NCI-H1694 treated with DMSO at 0.1 percent for 48 hours (cell line): Measurements from ENCODE around the gene MBTPS1.

Experiments
- DNase-seq: peaks from one replicate; lab custom pipeline; 2025; lab: John Stamatoyannopoulos, UW

MBTPS1 gene

DNA sequence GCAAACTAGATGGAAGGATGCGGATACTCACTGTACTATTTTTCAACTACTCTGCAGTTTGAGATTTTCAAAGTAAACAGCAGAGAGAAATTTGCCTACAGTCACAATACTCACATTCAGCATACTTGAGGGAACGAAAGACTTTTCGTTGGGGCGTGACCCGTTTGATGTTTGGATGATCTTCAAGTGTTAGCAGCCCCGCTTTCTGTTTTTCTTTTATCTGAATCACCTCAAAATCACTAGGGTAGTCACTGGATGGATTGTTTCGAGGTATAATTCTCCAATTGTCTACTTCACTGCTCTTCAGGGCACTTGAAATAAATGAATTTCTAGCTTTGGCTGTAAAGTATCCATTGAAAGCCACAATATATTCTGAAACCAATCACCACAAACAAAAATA lies 17.8 kb downstream of the MBTPS1 start:
- DNase-seq = no peak

GRCh38 chr16:84096447-84097005 lies 20.2 kb downstream of the MBTPS1 start:
- DNase-seq = no peak

DNA sequence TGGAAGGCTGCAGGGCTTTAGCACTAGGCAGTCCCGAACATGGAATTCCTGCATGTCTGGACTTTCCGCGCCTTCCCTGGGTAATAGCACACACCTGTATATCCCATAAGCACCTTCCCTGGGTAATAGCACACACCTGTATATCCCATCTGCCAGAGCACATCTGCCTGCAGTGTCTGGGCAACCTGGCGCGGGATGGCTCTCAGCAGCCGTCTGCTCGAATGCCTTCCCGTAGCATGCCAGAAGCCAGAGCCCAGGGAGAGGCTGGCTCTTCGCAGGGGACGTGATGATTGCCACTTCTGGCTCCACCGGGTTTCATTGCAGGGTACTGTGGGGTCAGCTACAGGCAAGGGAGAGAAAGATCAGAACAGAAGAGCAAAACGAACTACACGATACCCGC lies 21.3 kb downstream of the MBTPS1 start:
- DNase-seq = no peak

DNA sequence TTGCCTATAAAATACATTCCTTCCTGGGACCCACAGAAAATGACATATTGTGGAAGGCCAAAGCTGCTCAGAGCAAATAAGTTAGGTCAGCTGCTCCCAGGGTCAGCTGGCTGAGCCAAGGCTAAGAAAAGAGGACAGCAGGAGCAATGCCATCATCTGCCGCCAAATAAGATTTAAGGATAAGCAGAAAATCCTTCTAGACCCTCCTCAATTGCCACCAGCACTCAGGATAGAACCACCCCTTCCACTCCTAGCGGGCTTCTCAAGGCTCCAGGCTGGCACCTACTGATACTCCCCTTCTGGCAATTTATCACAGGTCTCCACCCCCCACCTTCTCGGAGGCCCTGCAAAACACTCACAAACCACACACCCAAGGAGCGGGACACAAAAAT lies 22.9 kb downstream of the MBTPS1 start:
- no peak for DNase-seq

DNA sequence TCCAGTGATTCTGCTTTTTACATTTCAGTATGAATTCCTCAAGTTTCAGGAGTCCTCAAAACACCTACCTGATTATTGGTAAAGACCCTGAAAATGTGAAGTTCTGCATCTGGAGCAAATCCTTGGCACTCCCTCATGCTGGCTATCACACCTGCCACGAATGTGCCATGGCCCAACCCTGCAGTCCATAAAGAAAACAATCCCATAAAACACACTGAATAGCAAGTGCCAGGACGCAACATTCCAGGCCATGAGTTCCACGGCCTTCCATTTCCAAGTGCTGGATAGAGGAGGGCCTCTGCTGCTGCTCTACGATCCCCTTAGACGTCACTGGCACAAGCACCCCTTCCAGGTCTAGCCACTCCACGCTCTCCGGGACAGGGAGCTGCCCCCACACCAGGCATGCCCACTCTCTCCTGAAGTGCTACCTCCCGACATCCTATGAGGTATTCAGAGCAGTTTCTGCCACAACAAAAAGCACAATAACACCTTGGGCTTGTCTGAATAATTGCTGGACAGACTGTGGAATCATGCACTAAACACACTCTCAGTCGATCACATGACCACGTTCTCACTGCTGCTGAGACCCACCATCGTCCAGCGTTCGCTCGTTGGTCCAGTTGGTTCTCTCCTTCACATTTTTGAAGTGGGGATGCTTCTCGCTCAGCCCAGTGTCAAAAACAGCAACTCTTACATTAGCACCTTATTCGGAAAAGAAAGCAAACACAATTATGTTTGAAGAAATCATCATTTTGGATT lies 23.4 kb downstream of the MBTPS1 start:
- DNase-seq = no peak

- peak; percentile 56 for DNase-seq
Observed at GRCh38 chr16:84091460-84091859, 25.3 kb downstream of the MBTPS1 start.

GRCh38 chr16:84090211-84090610 lies 26.5 kb downstream of the MBTPS1 start:
- DNase-seq = no peak

DNA sequence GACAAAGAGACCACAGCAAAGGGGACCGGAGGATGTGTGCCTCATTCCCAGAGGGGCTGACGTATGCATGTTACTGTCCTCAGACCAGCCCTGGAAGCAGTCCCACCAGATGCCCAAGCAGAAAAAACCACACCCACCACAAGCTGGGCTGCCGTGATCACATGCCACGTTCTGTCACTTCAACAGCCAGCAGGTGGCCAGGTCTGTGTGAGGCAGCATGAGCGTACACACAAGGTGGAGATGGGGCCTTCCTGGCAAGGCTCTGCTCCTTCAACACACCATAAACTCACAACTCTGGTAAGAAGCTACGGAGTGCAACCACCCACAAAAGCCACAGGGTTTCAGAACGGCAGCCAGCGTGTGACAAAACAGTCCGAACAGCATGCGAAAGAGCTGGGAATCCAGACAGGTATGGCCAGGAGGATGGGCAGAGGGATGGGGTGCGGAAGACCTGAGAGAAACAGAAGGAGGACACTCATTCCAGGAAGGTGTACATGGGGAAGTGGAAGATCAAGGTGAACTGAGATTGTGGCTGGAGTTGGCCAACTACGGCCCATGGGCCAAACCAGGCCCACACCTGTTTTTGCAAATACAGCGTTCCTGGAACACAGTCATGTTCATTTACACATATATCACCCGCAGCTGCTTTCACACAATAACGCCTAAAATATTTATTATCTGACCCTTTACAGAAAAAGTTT lies 27.9 kb downstream of the MBTPS1 start:
- peak; percentile 70 for DNase-seq

DNA sequence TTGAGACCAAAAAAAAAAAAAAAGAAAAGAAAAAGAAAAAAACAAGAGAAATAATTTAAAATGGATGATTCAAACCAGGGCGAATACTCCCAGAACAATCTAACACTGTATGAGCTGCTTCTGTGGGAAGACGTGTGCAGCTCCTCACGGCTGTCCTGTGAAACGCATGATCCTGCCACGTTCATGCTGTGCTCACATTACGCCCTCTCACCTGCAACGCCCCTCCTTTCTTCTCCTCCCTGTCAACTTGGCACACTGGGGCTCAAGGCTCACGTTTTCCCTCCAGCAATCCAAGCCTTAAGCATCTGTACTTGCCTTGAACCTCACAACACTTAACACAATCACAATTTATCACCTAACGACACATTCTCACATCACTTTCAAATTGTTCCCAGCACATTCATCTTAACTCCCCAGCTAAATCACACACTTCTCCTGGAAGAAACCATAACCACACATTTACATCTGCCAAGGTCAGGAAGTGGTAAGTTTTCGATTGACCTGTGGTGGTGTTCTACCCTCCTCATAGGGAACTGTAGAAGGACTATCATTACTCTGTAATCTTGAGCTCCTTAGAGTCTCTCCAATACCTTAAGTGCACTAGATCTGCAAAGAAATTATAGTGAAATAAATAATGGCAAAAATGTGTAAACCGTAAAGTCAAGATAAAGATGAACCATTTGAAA lies 29.1 kb downstream of the MBTPS1 start:
- DNase-seq = no peak

- no peak for DNase-seq
Observed at GRCh38 chr16:84087001-84087400, 29.7 kb downstream of the MBTPS1 start.

DNA sequence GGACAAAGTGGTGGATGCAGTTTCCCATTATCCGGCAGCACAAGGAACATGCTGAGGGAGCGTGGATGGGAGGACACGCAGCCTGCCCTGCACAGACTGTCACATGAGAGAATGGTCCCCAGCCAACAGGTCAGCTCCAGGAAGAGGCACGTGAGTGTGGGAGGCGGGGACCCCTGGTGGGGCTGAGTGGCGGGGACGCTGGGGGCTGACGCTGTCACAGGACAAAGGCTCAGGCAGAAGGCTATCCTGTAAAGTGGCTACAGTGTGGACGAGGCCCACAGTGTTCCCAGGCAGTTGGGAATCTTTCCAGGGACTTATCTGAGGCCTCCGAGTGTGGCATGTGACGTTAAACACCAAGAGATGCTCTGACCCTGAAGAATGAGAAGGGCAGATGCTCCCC lies 30.4 kb downstream of the MBTPS1 start:
- DNase-seq = no peak

- DNase-seq = no peak
Observed at GRCh38 chr16:84085773-84086172, 31.0 kb downstream of the MBTPS1 start.

- DNase-seq = no peak
Observed at GRCh38 chr16:84085271-84085667, 31.5 kb downstream of the MBTPS1 start.

DNA sequence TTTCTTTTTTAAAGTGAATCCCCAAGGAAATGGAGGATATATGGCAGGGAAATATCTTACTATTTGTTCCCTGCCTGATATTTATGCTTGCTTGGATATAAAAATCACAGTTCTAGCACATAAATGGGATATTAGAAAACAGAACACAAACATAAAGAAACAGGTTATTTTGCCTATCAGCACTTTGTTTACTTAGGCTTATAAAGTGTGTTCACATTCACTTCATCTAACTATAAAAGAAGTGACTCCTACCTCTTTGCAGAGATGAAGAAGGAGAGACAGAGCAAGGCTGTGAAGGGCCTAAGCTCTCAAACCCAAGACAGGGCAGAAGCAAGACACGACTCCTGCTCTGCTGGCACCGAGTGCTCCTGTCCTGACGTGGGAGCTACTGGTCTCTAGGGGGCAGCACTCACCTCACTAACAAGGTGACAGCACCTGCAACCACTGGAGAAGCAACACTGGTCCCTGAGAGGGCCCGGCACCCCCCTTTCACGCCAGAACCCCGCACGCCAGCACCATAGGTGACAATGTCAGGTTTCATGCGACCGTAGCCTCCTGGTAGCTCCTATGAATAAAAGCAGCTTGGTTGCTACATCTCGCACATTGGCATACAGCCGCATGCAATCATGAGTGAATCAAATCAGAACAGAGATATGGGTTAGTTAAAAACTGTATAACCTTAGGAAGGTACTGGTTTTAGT lies 32.0 kb downstream of the MBTPS1 start:
- DNase-seq = peak; percentile 48

GRCh38 chr16:84082835-84083569 lies 33.7 kb downstream of the MBTPS1 start:
- no peak for DNase-seq

GRCh38 chr16:84082110-84082509 lies 34.6 kb downstream of the MBTPS1 start:
- DNase-seq = no peak

DNA sequence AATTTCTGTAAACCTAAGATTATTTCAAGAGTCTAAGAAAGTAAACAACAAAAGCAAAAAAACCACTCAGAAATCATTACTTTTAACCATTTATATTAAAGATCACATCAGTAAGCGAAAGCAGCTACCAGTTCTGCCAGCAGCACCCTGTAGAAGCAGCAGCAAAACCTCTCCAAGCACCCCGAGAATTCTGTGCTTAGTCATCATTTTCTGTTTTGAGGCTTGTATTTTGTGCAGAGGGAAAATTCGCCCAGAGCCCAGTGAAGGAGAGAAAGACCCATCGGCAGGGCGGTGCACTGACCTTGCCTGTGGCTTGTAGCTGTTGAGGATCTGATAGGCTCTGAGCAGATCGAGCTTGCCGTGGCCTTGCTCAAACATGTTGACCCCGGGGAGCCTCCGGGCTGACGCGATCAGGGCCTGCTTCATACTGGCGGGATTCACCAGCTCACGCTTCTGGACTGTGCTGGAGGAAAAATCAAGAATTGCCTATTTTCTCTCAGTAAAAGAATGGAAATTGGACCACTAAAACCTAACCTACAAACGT lies 35.2 kb downstream of the MBTPS1 start:
- DNase-seq = no peak

DNA sequence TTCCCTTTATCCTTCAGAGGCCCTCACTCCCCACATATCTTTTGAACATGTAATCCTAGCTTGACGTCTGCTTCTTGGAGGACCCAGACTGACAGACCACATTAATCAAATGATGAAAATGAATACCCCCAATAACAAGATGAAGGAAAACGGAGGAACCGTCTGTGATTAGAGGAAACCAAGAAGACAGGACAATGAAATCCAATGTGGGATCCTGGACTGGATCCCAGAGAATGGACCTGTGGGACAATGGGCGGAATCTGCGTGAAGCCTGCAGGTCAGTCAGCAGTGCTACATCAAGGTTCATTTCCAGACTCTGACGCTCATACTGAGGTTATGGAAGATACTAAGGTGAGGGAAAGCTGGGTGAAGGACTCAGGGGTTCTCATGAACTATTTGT lies 35.9 kb downstream of the MBTPS1 start:
- no peak for DNase-seq

GRCh38 chr16:84080378-84080777 lies 36.4 kb downstream of the MBTPS1 start:
- no peak for DNase-seq

GRCh38 chr16:84079664-84080063 lies 37.1 kb downstream of the MBTPS1 start:
- no peak for DNase-seq

- DNase-seq = no peak
Observed at GRCh38 chr16:84075376-84075775, 41.4 kb downstream of the MBTPS1 start.
